ENCODE results near the gene PAQR7. TPM values are rescaled to one million over a fixed set of nuclear protein-coding genes. Genes with fewer than 3 reads are reported as not detected.
A peak's percentile ranks its signal among the peaks of the same experiment; 100 is the strongest.

Gene PAQR7
- total and polyA plus RNA-seq, 8 donors: 3.2 to 13.0 (median 4.5) TPM

GRCh38 chr1:25906644-25907300 lies 31.3 kb upstream of the PAQR7 start:
- TF ChIP-seq CTCF (IDR thresholded peaks at IDR 0.05): no peak
- 6 to 7% methylated on average over 30 to 34 of the region's 34 CpGs for WGBS, 2 donors
- Histone ChIP-seq H3K9me3 (no peaks in the 10 kb centered on the region), H3K36me3 (no peaks in the 10 kb centered on the region), H3K27me3 (no peaks in the 10 kb centered on the region), H3K27ac (no peak overlapping the region), H3K4me1 (peaks cover 0 to 9% (median 8%) of the 10 kb centered on the region in 3 donors), H3K4me3 (peak overlapping the region; percentile 46 to 75 (median 58))
- peak; percentile 6 to 17 (median 10) for ATAC-seq
- FAIRE-seq: no peak
- intact Hi-C loops (cut with DNase I): loop anchor here in 1 of 3 donors (5.0 kb wide), 1 partner anchor 86 kb away; no protein-coding TSS in a partner anchor
- DNase-seq: peak in 2 of 6 donors; percentile 65 to 81

GRCh38 chr1:25905680-25906643 lies 30.5 kb upstream of the PAQR7 start, which contains the start of gene STMN1:
STMN1 (minus strand) TSS chr1:25906419; CDS start chr1:25904676, 1,743 bp downstream.
- no peak for FAIRE-seq
- 1% methylated on average over 74 to 102 of the region's 102 CpGs for WGBS, 2 donors
- intact Hi-C loops (cut with DNase I): loop anchor here in 1 of 3 donors (5.0 kb wide), 1 partner anchor 86 kb away; no protein-coding TSS in a partner anchor

GRCh38 chr1:25904943-25905679 lies 29.6 kb upstream of the PAQR7 start:
- WGBS, 2 donors: 1% methylated on average over 31 to 32 of the region's 34 CpGs
- intact Hi-C loops (cut with DNase I): loop anchor here in 1 of 3 donors (5.0 kb wide), 1 partner anchor 87 kb away; no protein-coding TSS in a partner anchor
- FAIRE-seq: no peak

More at GRCh38 chr1:25905680-25906643, 30.5 kb upstream of the PAQR7 start, which contains the start of gene STMN1:
- Histone ChIP-seq H3K27ac (peak within 1 kb of the TSS in 1 of 4 donors; percentile 28), H3K4me3 (peak within 1 kb of the TSS; percentile 46 to 75 (median 58)), H3K4me1 (peaks cover 0 to 9% (median 8%) of the 10 kb centered on the region in 3 donors), H3K9me3 (no peaks in the 10 kb centered on the region), H3K36me3 (no peaks in the 10 kb centered on the region), H3K27me3 (no peaks in the 10 kb centered on the region)
- ATAC-seq: peak; percentile 88 to 94 (median 93)
- DNase-seq: peak; percentile 86 to 96 (median 89)
- TF ChIP-seq CTCF (IDR thresholded peaks at IDR 0.05): no peak

More at GRCh38 chr1:25904943-25905679, 29.6 kb upstream of the PAQR7 start:
- peak overlapping the region; percentile 46 to 75 (median 58) for H3K4me3 ChIP-seq
- peak; percentile 92 to 97 (median 92) for ATAC-seq
- peak; percentile 88 to 95 (median 92) for DNase-seq
- H3K27me3 ChIP-seq: no peaks in the 10 kb centered on the region
- peaks cover 0 to 9% (median 8%) of the 10 kb centered on the region in 3 donors for H3K4me1 ChIP-seq
- no peak for TF ChIP-seq CTCF (IDR thresholded peaks at IDR 0.05)
- no peaks in the 10 kb centered on the region for H3K36me3 ChIP-seq
- peak overlapping the region in 1 of 4 donors; percentile 28 for H3K27ac ChIP-seq
- no peaks in the 10 kb centered on the region for H3K9me3 ChIP-seq

Measured in pancreas (tissue), 10 donors.